IMR-90 (cell line): ENCODE data around the gene PRDM15. TPM values are rescaled to one million over a fixed set of nuclear protein-coding genes. Genes with fewer than 3 reads are reported as not detected.
A peak's percentile ranks its signal among the peaks of the same experiment; 100 is the strongest.

Source experiments
- ATAC-seq: fragments of 200-7000 bp; cut with Tn5 transposase; 2 replicates; pipeline ENCODE4 v1.9.1; 2020; ENCODE audit warnings: low read depth, mild to moderate bottlenecking, moderate library complexity
- BruUV-seq: library from RNA; stranded (reverse); fragments of 400-500 nt; replicated peaks from 2 replicates; lab custom pipeline; 2021; lab: Mats Ljungman, UMichigan
- CTCF ChIA-PET: fragments of 300-600 bp; formaldehyde crosslinking; extraction: SDS; loops from one replicate; lab custom pipeline; 2021; ENCODE audit warnings: antibody characterized with exemption; lab: Yijun Ruan, JAX
- POLR2A ChIA-PET: fragments of 300-600 bp; sonication (Branson Sonifier 250); formaldehyde crosslinking; loops from one replicate; lab custom pipeline; 2022; ENCODE audit warnings: antibody characterized with exemption; ENCODE audit not compliant: unreplicated experiment; lab: Charles Lee
- DNase-seq: peaks from one replicate; pipeline ENCODE4 v3.0.0; 2013
- H2AFZ ChIP-seq: replicated peaks from 2 replicates; pipeline ENCODE3; 2013; ENCODE audit warnings: low read length, mild to moderate bottlenecking; ENCODE audit not compliant: poor library complexity
- H2AK5ac ChIP-seq: 2 replicates; pipeline ENCODE4 v1.6.1; 2013; ENCODE audit warnings: low read depth, low read length, inconsistent platforms
- H2AK9ac ChIP-seq: replicated peaks from 2 replicates; pipeline ENCODE3; 2013; ENCODE audit warnings: mild to moderate bottlenecking, low read depth, low read length, moderate library complexity; ENCODE audit not compliant: poor library complexity
- H2BK120ac ChIP-seq: 2 replicates; pipeline ENCODE4 v1.6.1; 2013; ENCODE audit warnings: low read depth, low read length, inconsistent platforms
- H2BK15ac ChIP-seq: 3 replicates; pipeline ENCODE4 v1.6.1; 2013; ENCODE audit warnings: low read depth, low read length, inconsistent platforms
- H2BK20ac ChIP-seq: 2 replicates; pipeline ENCODE4 v1.6.1; 2013; ENCODE audit warnings: low read depth, mild to moderate bottlenecking, inconsistent platforms, low read length, moderate library complexity
- H2BK5ac ChIP-seq: 2 replicates; pipeline ENCODE4 v1.6.1; 2013; ENCODE audit warnings: mild to moderate bottlenecking, low read depth, low read length, inconsistent platforms; ENCODE audit not compliant: poor library complexity, severe bottlenecking
- H3K14ac ChIP-seq: replicated peaks from 2 replicates; pipeline ENCODE4 v1.6.1; 2013; ENCODE audit warnings: low read depth, low read length, inconsistent platforms
- H3K18ac ChIP-seq: 2 replicates; pipeline ENCODE4 v1.6.1; 2013; ENCODE audit warnings: low read depth, low read length, control low read depth
- H3K23ac ChIP-seq: 2 replicates; pipeline ENCODE4 v1.6.1; 2013; ENCODE audit warnings: low read depth, low read length, inconsistent platforms
- H3K27ac ChIP-seq: 2 replicates; pipeline ENCODE4 v1.5.1; 2013; ENCODE audit warnings: mild to moderate bottlenecking, control low read depth, low read length; ENCODE audit not compliant: insufficient read depth
- H3K27me3 ChIP-seq: 2 replicates; pipeline ENCODE4 v1.6.1; 2013; ENCODE audit warnings: low read length; ENCODE audit not compliant: control insufficient read depth, insufficient read depth
- H3K36me3 ChIP-seq: 2 replicates; pipeline ENCODE4 v1.6.1; 2013; ENCODE audit warnings: low read length, mixed read lengths; ENCODE audit not compliant: control insufficient read depth, insufficient read depth
- H3K4ac ChIP-seq: 2 replicates; pipeline ENCODE4 v1.6.1; 2013; ENCODE audit warnings: low read depth, low read length, inconsistent platforms
- H3K4me1 ChIP-seq: 2 replicates; pipeline ENCODE4 v1.6.1; 2013; ENCODE audit warnings: low read length, mixed read lengths; ENCODE audit not compliant: control insufficient read depth, insufficient read depth
- H3K4me2 ChIP-seq: 2 replicates; pipeline ENCODE4 v1.6.1; 2013; ENCODE audit warnings: low read depth, mild to moderate bottlenecking, control low read depth, low read length, moderate library complexity
- H3K4me3 ChIP-seq: 2 replicates; pipeline ENCODE4 v1.5.1; 2013; ENCODE audit warnings: low read depth, mild to moderate bottlenecking, control low read depth, low read length, moderate library complexity; ENCODE audit not compliant: insufficient read depth
- H3K56ac ChIP-seq: 2 replicates; pipeline ENCODE4 v1.6.1; 2013; ENCODE audit warnings: low read length, inconsistent platforms; ENCODE audit not compliant: insufficient read depth; ENCODE audit errors: extremely low read depth
- H3K79me1 ChIP-seq, 2 experiments: 2 replicates each; pipeline ENCODE4 v1.6.1; 2013; ENCODE audit warnings: low read length in 2 of 2, inconsistent platforms in 1 of 2, low read depth in 1 of 2
- H3K9ac ChIP-seq: 2 replicates; pipeline ENCODE4 v1.6.1; 2013; ENCODE audit warnings: low read depth, low read length, control low read depth
- H3K9me1 ChIP-seq: 2 replicates; pipeline ENCODE4 v1.6.1; 2013; ENCODE audit warnings: low read length, inconsistent platforms; ENCODE audit not compliant: insufficient read depth
- H3K9me3 ChIP-seq: 2 replicates; pipeline ENCODE4 v1.6.1; 2013; ENCODE audit warnings: low read length; ENCODE audit not compliant: control insufficient read depth, insufficient read depth
- H4K20me1 ChIP-seq: 2 replicates; pipeline ENCODE4 v1.6.1; 2013; ENCODE audit warnings: low read length, inconsistent platforms; ENCODE audit not compliant: insufficient read depth
- H4K5ac ChIP-seq: 2 replicates; pipeline ENCODE4 v1.6.1; 2013; ENCODE audit warnings: mild to moderate bottlenecking, low read depth, low read length, control low read depth
- H4K8ac ChIP-seq, 2 experiments: 2 replicates each; pipeline ENCODE4 v1.6.1; 2013; ENCODE audit warnings: low read depth in 2 of 2, low read length in 2 of 2, control low read depth in 1 of 2, inconsistent platforms in 1 of 2
- H4K91ac ChIP-seq: 2 replicates; pipeline ENCODE4 v1.6.1; 2013; ENCODE audit warnings: low read depth, low read length, inconsistent platforms; ENCODE audit not compliant: insufficient read depth
- BHLHE40 ChIP-seq: fragments of 150-350 bp; IDR thresholded peaks from 2 replicates; pipeline ENCODE4 v1.6.1; 2016; ENCODE audit warnings: mild to moderate bottlenecking, low read depth, low read length
- CEBPB ChIP-seq: IDR thresholded peaks from 2 replicates; pipeline ENCODE4 v1.6.1; 2012; ENCODE audit warnings: low read depth, low read length, improper control_type of control experiment
- CTCF ChIP-seq: conservative IDR thresholded peaks from 2 replicates; pipeline ENCODE4 v1.5.1; 2012; ENCODE audit warnings: mild to moderate bottlenecking, low read depth, low read length, improper control_type of control experiment
- FOS ChIP-seq: fragments of 150-350 bp; IDR thresholded peaks from 2 replicates; pipeline ENCODE4 v1.6.1; 2016; ENCODE audit warnings: low read depth, low read length
- MAZ ChIP-seq: IDR thresholded peaks from 2 replicates; pipeline ENCODE4 v1.6.1; 2012; ENCODE audit warnings: low read depth, mild to moderate bottlenecking, low read length, improper control_type of control experiment, moderate library complexity, borderline replicate concordance
- NFE2L2 ChIP-seq: fragments of 150-350 bp; IDR thresholded peaks from 2 replicates; pipeline ENCODE4 v1.6.1; 2016; ENCODE audit warnings: low read depth, mild to moderate bottlenecking, low read length
- RFX5 ChIP-seq: IDR thresholded peaks from 2 replicates; pipeline ENCODE4 v1.8.0; 2012; ENCODE audit warnings: low read depth, mild to moderate bottlenecking, low read length, moderate library complexity
- SMC3 ChIP-seq: fragments of 150-350 bp; IDR thresholded peaks from 2 replicates; pipeline ENCODE4 v1.6.1; 2016; ENCODE audit warnings: low read depth, mild to moderate bottlenecking, antibody characterized with exemption, low read length, moderate library complexity
- WGBS, 2 experiments: methylation state at CpG; one replicate each; pipeline versions ENCODE4 v1.1.5 to v1.1.7; 2013; ENCODE audit warnings: missing lambda C conversion rate in 2 of 2; ENCODE audit not compliant: insufficient read length in 1 of 2; ENCODE audit errors: extremely low coverage in 2 of 2; 5-methylcytosine and 5-hydroxymethylcytosine counted together
- dilution Hi-C: fragments of 300-500 bp; cut with HindIII; formaldehyde crosslinking; loops from one replicate; pipeline ENCODE4 v1.14.3; 2018; ENCODE audit warnings: low sequenced_read_pairs; ENCODE audit not compliant: unreplicated experiment
- in situ Hi-C: fragments of 300-500 bp; cut with MboI; formaldehyde crosslinking; loops from 3 replicates; pipeline ENCODE4 v1.14.3; 2019; ENCODE audit warnings: low sequenced_read_pairs, inconsistent platforms, mixed read lengths
- intact Hi-C: fragments of 100-400 bp; cut with micrococcal nuclease; formaldehyde crosslinking; loops from 2 replicates; pipeline ENCODE4 v1.10.0; 2022
- polyA plus RNA-seq, 3 experiments: library from polyadenylated mRNA; depleted of rRNA; stranded (reverse); fragments of >200 nt; gene quantifications; 2 replicates each; pipeline ENCODE4 v1.2.3, GENCODE V29; 2012; ENCODE audit warnings: low replicate concordance in 1 of 3
- total RNA-seq: library from RNA; depleted of rRNA; stranded (reverse); fragments of >200 nt; gene quantifications from 2 replicates; pipeline ENCODE4 v1.2.3, GENCODE V29; 2012
- TF ChIP-seq, protein P1 (sequence below): fragments of 150-350 bp; IDR thresholded peaks from 2 replicates; pipeline ENCODE4 v1.6.1; 2016; ENCODE audit warnings: low read depth, mild to moderate bottlenecking, low read length, moderate library complexity, borderline replicate concordance
- TF ChIP-seq, protein P2 (sequence below): fragments of 150-350 bp; IDR thresholded peaks from 2 replicates; pipeline ENCODE4 v1.6.1; 2017; ENCODE audit warnings: mild to moderate bottlenecking, antibody characterized with exemption, low read length, low read depth

The PRDM15 gene
- total and polyA plus RNA-seq, 2 of the 4 experiments (the other 2 are of a cell fraction): 7.3 to 8.8 TPM

DNA sequence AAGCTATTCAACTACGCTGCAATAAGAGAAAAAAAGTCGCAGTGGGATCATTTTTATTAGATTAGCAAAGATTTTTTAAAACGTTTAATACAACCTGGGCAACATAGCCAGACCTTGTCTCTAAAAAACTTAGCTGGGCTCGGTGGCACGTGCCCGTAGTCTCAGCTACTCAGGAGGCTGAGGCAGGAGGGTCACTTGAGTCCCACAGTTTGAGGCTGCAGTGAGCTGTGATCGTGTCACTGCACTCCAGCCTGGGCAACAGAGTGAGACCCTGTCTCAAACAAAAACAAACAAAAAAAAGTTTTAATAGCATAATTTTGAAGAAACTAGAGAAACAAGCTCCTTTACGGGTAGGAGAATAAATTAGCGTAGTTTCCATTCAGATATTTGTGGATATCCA lies 1.0 kb upstream of the PRDM15 start:
- Histone ChIP-seq H3K4me1 (peaks cover 3% of the 10 kb centered on the region), H4K20me1 (peaks cover 5% of the 10 kb centered on the region), H3K9me3 (no peaks in the 10 kb centered on the region), H2AK5ac (no peak overlapping the region), H3K23ac (no peak overlapping the region), H3K9ac (no peak overlapping the region), H2AFZ (no peak overlapping the region), H2BK20ac (no peak overlapping the region), H3K79me1 (peaks cover 5 to 38% of the 10 kb centered on the region in 2 experiments; a peak in 3 of 4 replicates), H2BK120ac (no peak overlapping the region), H2BK5ac (no peak overlapping the region), H4K91ac (no peak overlapping the region), H4K8ac (peak overlapping the region; percentile 92 to 96), H4K5ac (peak overlapping the region; percentile 42; the same call in 1 of the 2 replicates), H3K18ac (no peak overlapping the region), H2AK9ac (peak overlapping the region; percentile 69), H2BK15ac (no peak overlapping the region), H3K4ac (0 out of 2 replicates have a peak overlapping the region, but pooled peaks have one; percentile 1), H3K14ac (no peak overlapping the region), H3K9me1 (peaks cover 20% of the 10 kb centered on the region; the same call in 1 of the 2 replicates), H3K27ac (no peak overlapping the region), H3K27me3 (no peaks in the 10 kb centered on the region), H3K56ac (no peak overlapping the region), H3K4me2 (no peak overlapping the region), H3K36me3 (no peaks in the 10 kb centered on the region), H3K4me3 (no peak overlapping the region)
- in situ Hi-C loops (no loop called here), intact Hi-C loops (no loop called here), dilution Hi-C loops (no loop called here)
- ChIA-PET CTCF (interaction anchor here (0.6 kb wide), 1 partner anchor 30 kb away, joined by 4 read pairs; no protein-coding TSS in a partner anchor), POLR2A (interaction anchor here (0.6 kb wide), 1 partner anchor 31 kb away, joined by 6 read pairs; no protein-coding TSS in a partner anchor)
- no TSS peak for BruUV-seq
- DNase-seq (no peak), ATAC-seq (no peak)
- no peak for TF ChIP-seq RFX5
- TF ChIP-seq BHLHE40: no peak
- TF ChIP-seq NFE2L2: no peak
- no peak for TF ChIP-seq CEBPB
- no peak for TF ChIP-seq SMC3
- no peak for TF ChIP-seq FOS
- TF ChIP-seq, protein P1, sequence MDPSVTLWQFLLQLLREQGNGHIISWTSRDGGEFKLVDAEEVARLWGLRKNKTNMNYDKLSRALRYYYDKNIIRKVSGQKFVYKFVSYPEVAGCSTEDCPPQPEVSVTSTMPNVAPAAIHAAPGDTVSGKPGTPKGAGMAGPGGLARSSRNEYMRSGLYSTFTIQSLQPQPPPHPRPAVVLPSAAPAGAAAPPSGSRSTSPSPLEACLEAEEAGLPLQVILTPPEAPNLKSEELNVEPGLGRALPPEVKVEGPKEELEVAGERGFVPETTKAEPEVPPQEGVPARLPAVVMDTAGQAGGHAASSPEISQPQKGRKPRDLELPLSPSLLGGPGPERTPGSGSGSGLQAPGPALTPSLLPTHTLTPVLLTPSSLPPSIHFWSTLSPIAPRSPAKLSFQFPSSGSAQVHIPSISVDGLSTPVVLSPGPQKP: no peak
- no peak for TF ChIP-seq MAZ
- TF ChIP-seq, protein P2, sequence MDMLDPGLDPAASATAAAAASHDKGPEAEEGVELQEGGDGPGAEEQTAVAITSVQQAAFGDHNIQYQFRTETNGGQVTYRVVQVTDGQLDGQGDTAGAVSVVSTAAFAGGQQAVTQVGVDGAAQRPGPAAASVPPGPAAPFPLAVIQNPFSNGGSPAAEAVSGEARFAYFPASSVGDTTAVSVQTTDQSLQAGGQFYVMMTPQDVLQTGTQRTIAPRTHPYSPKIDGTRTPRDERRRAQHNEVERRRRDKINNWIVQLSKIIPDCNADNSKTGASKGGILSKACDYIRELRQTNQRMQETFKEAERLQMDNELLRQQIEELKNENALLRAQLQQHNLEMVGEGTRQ: no peak
- no peak for TF ChIP-seq CTCF
- WGBS, 2 experiments: 79% methylated on average over 4 of the region's 9 CpGs; no CpG with 5 or more reads in 1 of the 2 experiments
